ENCODE measurements around the gene CACNA1C. TPM values are rescaled to one million over a fixed set of nuclear protein-coding genes. Genes with fewer than 3 reads are reported as not detected.

The CACNA1C gene
- total RNA-seq, 2 donors from 2014 or later = 70.0 to 127 TPM

GRCh38 chr12:2689879-2690278 is 637.1 kb downstream of the CACNA1C start:
- no peaks in the 10 kb centered on the region for H3K27me3 ChIP-seq (replicated peaks; ENCODE audit: insufficient read depth)
- H3K36me3 ChIP-seq = peaks cover 56% of the 10 kb centered on the region
- no peak for DNase-seq (ENCODE audit: low spot score)
- TF ChIP-seq CTCF (IDR thresholded peaks at IDR 0.05) = no peak
- no peak for ATAC-seq (ENCODE audit: insufficient number of reproducible peaks, low FRiP score, low read depth)
- peaks cover 0 to 7% of the 10 kb centered on the region in 2 donors for H3K4me1 ChIP-seq (ENCODE audit: control insufficient read depth in 1 of 2, low read depth in 2 of 2)
- H3K9me3 ChIP-seq = no peaks in the 10 kb centered on the region
- H3K27ac ChIP-seq = no peak overlapping the region
- no peak overlapping the region for H3K4me3 ChIP-seq

GRCh38 chr12:2690348-2691005 is 637.7 kb downstream of the CACNA1C start:
- Histone ChIP-seq H3K4me1 (ENCODE audit: control insufficient read depth in 1 of 2, low read depth in 2 of 2) (peaks cover 0 to 7% of the 10 kb centered on the region in 2 donors), H3K27me3 (replicated peaks; ENCODE audit: insufficient read depth) (no peaks in the 10 kb centered on the region), H3K9me3 (no peaks in the 10 kb centered on the region), H3K4me3 (peak overlapping the region; percentile 57), H3K36me3 (peaks cover 56% of the 10 kb centered on the region), H3K27ac (no peak overlapping the region)
- ATAC-seq (ENCODE audit: insufficient number of reproducible peaks, low FRiP score, low read depth) = no peak
- no peak for DNase-seq (ENCODE audit: low spot score)
- TF ChIP-seq CTCF (IDR thresholded peaks at IDR 0.05) = no peak

- H3K27me3 ChIP-seq (replicated peaks; ENCODE audit: insufficient read depth) = no peaks in the 10 kb centered on the region
- no peak overlapping the region for H3K27ac ChIP-seq
- no peak for TF ChIP-seq CTCF (IDR thresholded peaks at IDR 0.05)
- ATAC-seq (ENCODE audit: insufficient number of reproducible peaks, low FRiP score, low read depth) (no peak), DNase-seq (ENCODE audit: low spot score) (no peak)
- peak overlapping the region; percentile 57 for H3K4me3 ChIP-seq
- no peaks in the 10 kb centered on the region for H3K9me3 ChIP-seq
- H3K36me3 ChIP-seq = peaks cover 52% of the 10 kb centered on the region
- H3K4me1 ChIP-seq (ENCODE audit: control insufficient read depth in 1 of 2, low read depth in 2 of 2) = peaks cover 0 to 7% of the 10 kb centered on the region in 2 donors
Observed at GRCh38 chr12:2691006-2691344, 638.2 kb downstream of the CACNA1C start.

GRCh38 chr12:2691345-2692071 is 638.7 kb downstream of the CACNA1C start:
- no peaks in the 10 kb centered on the region for H3K9me3 ChIP-seq
- H3K4me3 ChIP-seq = peak overlapping the region; percentile 57
- no peaks in the 10 kb centered on the region for H3K27me3 ChIP-seq (replicated peaks; ENCODE audit: insufficient read depth)
- H3K4me1 ChIP-seq (ENCODE audit: control insufficient read depth in 1 of 2, low read depth in 2 of 2) = peaks cover 0 to 7% of the 10 kb centered on the region in 2 donors
- no peak for ATAC-seq (ENCODE audit: insufficient number of reproducible peaks, low FRiP score, low read depth)
- no peak for TF ChIP-seq CTCF (IDR thresholded peaks at IDR 0.05)
- no peak overlapping the region for H3K27ac ChIP-seq
- no peak for DNase-seq (ENCODE audit: low spot score)
- H3K36me3 ChIP-seq = peaks cover 47% of the 10 kb centered on the region

DNA sequence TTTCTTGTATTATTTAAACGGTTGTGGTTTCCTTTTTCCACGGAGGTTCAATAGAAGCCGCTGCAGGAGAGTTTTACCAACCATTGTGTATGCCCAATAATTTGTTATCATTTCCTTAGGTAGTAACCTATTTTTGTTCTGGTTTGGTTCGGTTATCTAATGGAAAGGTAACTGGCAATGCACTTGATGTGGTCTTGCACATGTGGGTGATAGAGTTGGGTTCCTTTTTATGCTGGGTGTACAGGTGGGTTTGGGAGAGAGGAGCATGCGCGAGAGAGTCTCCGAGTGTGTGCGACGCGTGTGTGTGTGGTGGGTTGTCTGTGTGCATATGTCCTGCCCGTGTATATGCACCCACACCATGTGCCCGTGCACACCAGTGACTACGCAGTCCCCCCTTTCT is 639.3 kb downstream of the CACNA1C start:
- Histone ChIP-seq H3K9me3 (no peaks in the 10 kb centered on the region), H3K4me3 (peak overlapping the region; percentile 57), H3K36me3 (peaks cover 41% of the 10 kb centered on the region), H3K27ac (no peak overlapping the region), H3K4me1 (ENCODE audit: control insufficient read depth in 1 of 2, low read depth in 2 of 2) (peaks cover 0 to 7% of the 10 kb centered on the region in 2 donors), H3K27me3 (replicated peaks; ENCODE audit: insufficient read depth) (no peaks in the 10 kb centered on the region)
- ATAC-seq (ENCODE audit: insufficient number of reproducible peaks, low FRiP score, low read depth) (no peak), DNase-seq (ENCODE audit: low spot score) (no peak)
- TF ChIP-seq CTCF (IDR thresholded peaks at IDR 0.05) = no peak

All from thoracic aorta (tissue), 2 donors.